H1 (cell line): ENCODE results near the gene PXMP4. TPM values are rescaled to one million over a fixed set of nuclear protein-coding genes. Genes with fewer than 3 reads are reported as not detected.

ENCODE experiments used
- CTCF ChIA-PET: fragments of 300-600 bp; sonication (Branson Sonifier 250); formaldehyde crosslinking; loops from one replicate; lab custom pipeline; 2021; ENCODE audit not compliant: partially characterized antibody; lab: Charles Lee
- POLR2A ChIA-PET: fragments of 300-600 bp; sonication (Branson Sonifier 250); formaldehyde crosslinking; loops from one replicate; lab custom pipeline; 2021; ENCODE audit warnings: inconsistent platforms; ENCODE audit not compliant: partially characterized antibody; lab: Charles Lee
- DNase-seq, 2 experiments: peaks; one replicate each; pipeline versions ENCODE4 v3.0.0 to v3.0.0-alpha.2; 2010 to 2022; ENCODE audit warnings: low spot score in 2 of 2, low read depth in 1 of 2, mixed read lengths in 1 of 2
- FAIRE-seq: peaks from 2 replicates; lab custom pipeline; 2011; peaks lifted over from hg19 to GRCh38; lab: Jason Lieb, UNC
- H2AFZ ChIP-seq: 2 replicates; pipeline ENCODE4 v1.8.1; 2012; ENCODE audit warnings: low read length, inconsistent platforms
- H2AK5ac ChIP-seq: 2 replicates; pipeline ENCODE4 v1.6.1; 2013; ENCODE audit warnings: low read depth, low read length
- H2BK120ac ChIP-seq: replicated peaks from 2 replicates; pipeline ENCODE3; 2013; ENCODE audit warnings: low read depth, low read length, inconsistent platforms
- H2BK12ac ChIP-seq: 2 replicates; pipeline ENCODE4 v1.6.1; 2013; ENCODE audit warnings: low read depth, low read length
- H2BK15ac ChIP-seq: 2 replicates; pipeline ENCODE4 v1.6.1; 2013; ENCODE audit warnings: low read length
- H2BK20ac ChIP-seq: 2 replicates; pipeline ENCODE4 v1.6.1; 2013; ENCODE audit warnings: low read length
- H2BK5ac ChIP-seq: 2 replicates; pipeline ENCODE4 v1.6.1; 2013; ENCODE audit warnings: low read depth, low read length
- H3K14ac ChIP-seq: 2 replicates; pipeline ENCODE4 v1.6.1; 2013; ENCODE audit warnings: inconsistent platforms; ENCODE audit not compliant: insufficient read length
- H3K18ac ChIP-seq: 2 replicates; pipeline ENCODE4 v1.6.1; 2013; ENCODE audit warnings: low read length; ENCODE audit errors: extremely low read depth
- H3K23ac ChIP-seq: 2 replicates; pipeline ENCODE4 v1.6.1; 2013; ENCODE audit warnings: inconsistent platforms; ENCODE audit not compliant: insufficient read length
- H3K23me2 ChIP-seq: 2 replicates; pipeline ENCODE4 v1.6.1; 2013; ENCODE audit warnings: low read depth, low read length
- H3K27ac ChIP-seq: 2 replicates; pipeline ENCODE4 v1.6.1; 2011; ENCODE audit warnings: low read depth, low read length, inconsistent platforms
- H3K27me3 ChIP-seq, 4 experiments: replicated peaks in 1 of 4; 1 replicate in 1 of 4; 2 replicates in 3 of 4; pipeline versions ENCODE4 v1.6.1 to v1.8.1; 2011 to 2013; ENCODE audit warnings: low read length in 3 of 4, mild to moderate bottlenecking in 3 of 4, inconsistent platforms in 2 of 4, mixed read lengths in 2 of 4, moderate library complexity in 1 of 4; ENCODE audit not compliant: control insufficient read depth in 3 of 4, insufficient read depth in 3 of 4; ENCODE audit errors: extremely low read depth in 1 of 4
- H3K36me3 ChIP-seq, 4 experiments: 2 replicates each; pipeline versions ENCODE4 v1.6.1 to v1.8.1; 2011 to 2013; ENCODE audit warnings: mild to moderate bottlenecking in 4 of 4, low read length in 3 of 4, moderate library complexity in 2 of 4, control low read depth in 1 of 4, inconsistent platforms in 1 of 4; ENCODE audit not compliant: insufficient read depth in 4 of 4, control insufficient read depth in 2 of 4
- H3K4ac ChIP-seq: replicated peaks from 2 replicates; pipeline ENCODE3; 2013; ENCODE audit warnings: low read length, low read depth, mixed read lengths, inconsistent platforms; ENCODE audit not compliant: insufficient read length
- H3K4me1 ChIP-seq, 4 experiments: replicated peaks in 1 of 4; 1 replicate in 1 of 4; 2 replicates in 3 of 4; pipeline versions ENCODE4 v1.6.1 to v1.8.1; 2011 to 2013; ENCODE audit warnings: low read length in 3 of 4, inconsistent platforms in 2 of 4, mixed read lengths in 1 of 4; ENCODE audit not compliant: insufficient read depth in 4 of 4, control insufficient read depth in 3 of 4
- H3K4me2 ChIP-seq, 2 experiments: 2 replicates each; pipeline versions ENCODE4 v1.6.1 to v1.8.1; 2011 to 2013; ENCODE audit warnings: low read depth in 2 of 2, low read length in 2 of 2, control low read depth in 1 of 2, inconsistent platforms in 1 of 2, mild to moderate bottlenecking in 1 of 2; ENCODE audit not compliant: insufficient read depth in 1 of 2
- H3K4me3 ChIP-seq, 4 experiments: fragments of 200-600, 300-600 bp in 1 of 4; sonication (generic), shearing (Covaris generic), sonication (Bioruptor Twin) in 1 of 4; 2 replicates each; pipeline versions ENCODE4 v1.5.1 to v1.8.1; 2011 to 2016; ENCODE audit warnings: low read length in 4 of 4, low read depth in 3 of 4, control low read depth in 2 of 4, inconsistent platforms in 2 of 4, mild to moderate bottlenecking in 2 of 4, mixed read lengths in 1 of 4, moderate library complexity in 1 of 4; ENCODE audit not compliant: insufficient read depth in 2 of 4; ENCODE audit errors: extremely low read depth in 1 of 4
- H3K56ac ChIP-seq: replicated peaks from 2 replicates; pipeline ENCODE3; 2013; ENCODE audit warnings: low read depth, mild to moderate bottlenecking, mixed read lengths, low read length, inconsistent platforms; ENCODE audit not compliant: insufficient read length
- H3K79me1 ChIP-seq: 2 replicates; pipeline ENCODE4 v1.6.1; 2013; ENCODE audit warnings: low read depth, low read length, control low read depth
- H3K79me2 ChIP-seq, 2 experiments: 2 replicates each; pipeline versions ENCODE4 v1.6.1 to v1.8.1; 2012 to 2013; ENCODE audit warnings: low read length in 2 of 2, mild to moderate bottlenecking in 2 of 2, inconsistent platforms in 1 of 2; ENCODE audit not compliant: insufficient read depth in 2 of 2, control insufficient read depth in 1 of 2
- H3K9ac ChIP-seq, 4 experiments: replicated peaks in 1 of 4; 1 replicate in 1 of 4; 2 replicates in 3 of 4; pipeline versions ENCODE4 v1.6.1 to v1.8.1; 2011 to 2013; ENCODE audit warnings: low read depth in 3 of 4, low read length in 3 of 4, control low read depth in 2 of 4, mild to moderate bottlenecking in 2 of 4, moderate library complexity in 2 of 4, inconsistent platforms in 1 of 4; ENCODE audit errors: extremely low read depth in 1 of 4
- H3K9me3 ChIP-seq, 2 experiments: 2 replicates each; pipeline versions ENCODE4 v1.6.1 to v1.8.1; 2012 to 2013; ENCODE audit warnings: mild to moderate bottlenecking in 2 of 2, moderate library complexity in 2 of 2, control low read depth in 1 of 2, inconsistent platforms in 1 of 2, low read depth in 1 of 2, low read length in 1 of 2, mixed read lengths in 1 of 2; ENCODE audit not compliant: insufficient read depth in 2 of 2
- H4K20me1 ChIP-seq, 2 experiments: replicated peaks in 1 of 2; 2 replicates each; pipeline versions ENCODE3 to v1.8.1; 2011 to 2013; ENCODE audit warnings: inconsistent platforms in 2 of 2, low read length in 2 of 2, mild to moderate bottlenecking in 1 of 2; ENCODE audit not compliant: insufficient read depth in 2 of 2, control insufficient read depth in 1 of 2
- H4K5ac ChIP-seq: 2 replicates; pipeline ENCODE4 v1.6.1; 2013; ENCODE audit warnings: low read length, low read depth, mixed read lengths, inconsistent platforms; ENCODE audit not compliant: insufficient read length
- H4K8ac ChIP-seq: 2 replicates; pipeline ENCODE4 v1.8.0; 2013; ENCODE audit warnings: mild to moderate bottlenecking, moderate library complexity, low read length, inconsistent platforms; ENCODE audit not compliant: insufficient read depth; ENCODE audit errors: extremely low read depth
- H4K91ac ChIP-seq: replicated peaks from 2 replicates; pipeline ENCODE3; 2013; ENCODE audit warnings: low read length, mixed read lengths, inconsistent platforms; ENCODE audit not compliant: insufficient read length
- BRCA1 ChIP-seq: IDR thresholded peaks from 2 replicates; pipeline ENCODE4 v1.6.1; 2012; ENCODE audit warnings: low read depth, low read length, improper control_type of control experiment
- EZH2 ChIP-seq: fragments of 200-600 bp; sonication (generic); IDR thresholded peaks from 2 replicates; pipeline ENCODE4 v1.7.1; 2012; ENCODE audit warnings: low read depth, mild to moderate bottlenecking, moderate library complexity, low read length, inconsistent platforms; ENCODE audit not compliant: severe bottlenecking
- JUN ChIP-seq: IDR thresholded peaks from 2 replicates; pipeline ENCODE4 v1.6.1; 2011; ENCODE audit warnings: low read depth, mild to moderate bottlenecking, improper control_type of control experiment, low read length
- KDM4A ChIP-seq: IDR thresholded peaks from one replicate; pipeline ENCODE4 v1.7.1; 2012; ENCODE audit warnings: low read depth, mild to moderate bottlenecking, moderate library complexity, low read length, inconsistent platforms; ENCODE audit not compliant: severe bottlenecking
- PHF8 ChIP-seq: fragments of 200-600 bp; sonication (generic); conservative IDR thresholded peaks from 2 replicates; pipeline ENCODE4 v1.7.1; 2012; ENCODE audit warnings: low read depth, mild to moderate bottlenecking, inconsistent platforms, low read length, moderate library complexity
- RXRA ChIP-seq: IDR thresholded peaks from 2 replicates; pipeline ENCODE4 v1.6.1; 2011; ENCODE audit warnings: low read depth, mild to moderate bottlenecking, low read length, moderate library complexity; ENCODE audit not compliant: insufficient read depth
- SP2 ChIP-seq: IDR thresholded peaks from 2 replicates; pipeline ENCODE4 v1.6.1; 2012; ENCODE audit warnings: mild to moderate bottlenecking, low read length, inconsistent platforms
- SUZ12 ChIP-seq: fragments of 200-600 bp; sonication (generic); IDR thresholded peaks from 2 replicates; pipeline ENCODE4 v1.6.1; 2012; ENCODE audit warnings: mild to moderate bottlenecking, inconsistent platforms, low read length, moderate library complexity, mixed read lengths
- TBP ChIP-seq: IDR thresholded peaks from 2 replicates; pipeline ENCODE4 v1.6.1; 2011; ENCODE audit warnings: low read depth, low read length, improper control_type of control experiment
- YY1 ChIP-seq: IDR thresholded peaks from 2 replicates; pipeline ENCODE4 v1.6.1; 2011; ENCODE audit warnings: low read depth, mild to moderate bottlenecking, low read length
- WGBS, 2 experiments: shearing (Covaris generic) in 1 of 2; methylation state at CpG; one replicate each; pipeline versions ENCODE4 v1.1.6 to v1.1.7; 2013 to 2015; ENCODE audit warnings: low lambda C conversion rate in 2 of 2, mixed read lengths in 2 of 2, inconsistent platforms in 1 of 2, low coverage in 1 of 2, missing lambda C conversion rate in 1 of 2; ENCODE audit not compliant: insufficient replicate concordance in 2 of 2, insufficient coverage in 1 of 2, insufficient read length in 1 of 2; ENCODE audit errors: extremely low coverage in 1 of 2, missing lambda C conversion rate in 1 of 2; 5-methylcytosine and 5-hydroxymethylcytosine counted together
- polyA plus RNA-seq, 7 experiments: library from polyadenylated mRNA; depleted of rRNA in 3 of 7; stranded (reverse) in 5 of 7; unstranded in 2 of 7; fragments of >200 nt in 5 of 7; fragments of 200-250 nt in 2 of 7; gene quantifications; 1 replicate in 5 of 7; 2 replicates in 1 of 7; 4 replicates in 1 of 7; pipeline versions ENCODE4 v1.2.1 to v1.2.3, GENCODE V29; 2011 to 2013; ENCODE audit warnings: missing spikeins in 2 of 7, mixed read lengths in 2 of 7
- total RNA-seq: library from RNA; stranded (reverse); fragmentation: NEBNext Ultra II Directional; extraction: Animal tissue kit (Norgen Biotek cat#: 25700); gene quantifications from 2 replicates; pipeline ENCODE4 v1.2.1, GENCODE V29; 2021
- TF ChIP-seq, protein P1 (sequence below): IDR thresholded peaks from 2 replicates; pipeline ENCODE4 v1.6.1; 2012; ENCODE audit warnings: low read length, inconsistent platforms

PXMP4 gene
- total and polyA plus RNA-seq, 2 of the 8 experiments (the other 6 are each of a cell fraction or from before 2014, with no cell fraction given) = 3.3 to 3.4 TPM

DNA sequence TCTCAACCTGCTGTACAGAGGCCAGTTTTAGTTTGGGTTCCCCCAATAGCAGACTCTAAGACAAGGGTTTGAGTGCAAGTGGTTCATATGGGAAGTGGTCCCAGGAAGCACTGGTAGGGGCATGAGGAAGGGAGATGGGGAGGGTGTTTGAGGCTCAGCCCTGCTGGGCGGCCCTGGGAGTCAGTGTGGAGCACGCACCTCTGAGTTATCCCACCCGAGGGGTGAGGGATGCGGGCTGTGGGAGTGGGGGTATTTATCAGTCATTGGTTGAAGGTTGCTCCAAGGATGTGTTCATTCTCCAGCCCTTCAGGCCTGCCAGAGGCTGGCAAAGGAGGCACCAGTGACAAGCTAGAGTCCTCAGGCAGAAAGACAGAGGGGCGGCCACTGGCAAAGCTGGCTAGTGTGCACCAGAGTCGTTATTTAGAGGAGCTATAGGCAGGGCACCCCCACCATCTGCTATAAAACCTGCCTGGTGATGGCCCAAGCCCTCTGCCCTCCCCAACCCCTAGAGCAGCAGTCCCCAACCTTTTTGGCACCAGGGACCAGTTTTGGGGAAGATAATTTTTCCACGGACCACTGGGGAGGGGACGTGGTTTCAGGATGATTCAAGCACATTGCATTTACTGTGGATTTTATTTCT is 16.5 kb downstream of the PXMP4 start:
- ChIA-PET CTCF (no interaction called here), POLR2A (interaction anchor here (1.3 to 1.7 kb wide), 2 partner anchors 10 to 13 kb away, joined by 3 read pairs; no protein-coding TSS in a partner anchor)
- no peak overlapping the region for H4K91ac ChIP-seq
- H3K79me2 ChIP-seq = no peaks in the 10 kb centered on the region
- H3K27me3 ChIP-seq = no peaks in the 10 kb centered on the region; a peak in 1 of 7 replicates
- H3K4me2 ChIP-seq = no peak overlapping the region
- H3K14ac ChIP-seq = no peak overlapping the region
- no peak overlapping the region for H2AFZ ChIP-seq
- H3K9me3 ChIP-seq = peaks cover 5 to 25% of the 10 kb centered on the region in 2 experiments; a peak in 2 of 4 replicates
- no peak overlapping the region for H2BK120ac ChIP-seq
- no peak overlapping the region for H2BK20ac ChIP-seq
- H3K36me3 ChIP-seq = no peaks in the 10 kb centered on the region; a peak in 1 of 8 replicates
- H3K23me2 ChIP-seq = no peaks in the 10 kb centered on the region
- H3K23ac ChIP-seq = no peak overlapping the region
- no peak overlapping the region for H2AK5ac ChIP-seq
- no peak overlapping the region for H4K8ac ChIP-seq
- H2BK15ac ChIP-seq = no peak overlapping the region
- no peak for DNase-seq
- no peaks in the 10 kb centered on the region for H4K20me1 ChIP-seq
- no peak for FAIRE-seq
- H3K4me1 ChIP-seq = no peaks in the 10 kb centered on the region
- H3K18ac ChIP-seq = no peak overlapping the region
- no peaks in the 10 kb centered on the region for H3K79me1 ChIP-seq
- TF ChIP-seq, protein P1, sequence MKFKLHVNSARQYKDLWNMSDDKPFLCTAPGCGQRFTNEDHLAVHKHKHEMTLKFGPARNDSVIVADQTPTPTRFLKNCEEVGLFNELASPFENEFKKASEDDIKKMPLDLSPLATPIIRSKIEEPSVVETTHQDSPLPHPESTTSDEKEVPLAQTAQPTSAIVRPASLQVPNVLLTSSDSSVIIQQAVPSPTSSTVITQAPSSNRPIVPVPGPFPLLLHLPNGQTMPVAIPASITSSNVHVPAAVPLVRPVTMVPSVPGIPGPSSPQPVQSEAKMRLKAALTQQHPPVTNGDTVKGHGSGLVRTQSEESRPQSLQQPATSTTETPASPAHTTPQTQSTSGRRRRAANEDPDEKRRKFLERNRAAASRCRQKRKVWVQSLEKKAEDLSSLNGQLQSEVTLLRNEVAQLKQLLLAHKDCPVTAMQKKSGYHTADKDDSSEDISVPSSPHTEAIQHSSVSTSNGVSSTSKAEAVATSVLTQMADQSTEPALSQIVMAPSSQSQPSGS = no peak
- TF ChIP-seq EZH2 (no peak), BRCA1 (no peak), RXRA (no peak), SP2 (no peak), KDM4A (no peak), JUN (no peak), PHF8 (no peak), TBP (no peak), YY1 (no peak), SUZ12 (no peak)
- 0 out of 2 replicates have a peak overlapping the region, but pooled peaks have one; percentile 9 for H2BK12ac ChIP-seq
- H2BK5ac ChIP-seq = no peak overlapping the region
- no peak overlapping the region for H4K5ac ChIP-seq
- no peak overlapping the region for H3K4ac ChIP-seq
- 91% methylated on average over 8 of the region's 8 CpGs; no CpG with 5 or more reads in 1 of the 2 experiments for WGBS, 2 experiments
- no peak overlapping the region for H3K9ac ChIP-seq
- H3K4me3 ChIP-seq = no peak overlapping the region
- H3K56ac ChIP-seq = no peak overlapping the region
- H3K27ac ChIP-seq = no peak overlapping the region
